ENCODE results near the gene CD3D.
A peak's percentile ranks its signal among the peaks of the same experiment; 100 is the strongest.

CD3D gene

GRCh38 chr11:118313242-118313641 lies 29.3 kb downstream of the CD3D start:
- Histone ChIP-seq H3K4me3 (ENCODE audit: low read length, poor library complexity, severe bottlenecking) (no peak overlapping the region), H2AFZ (ENCODE audit: low read length) (no peak overlapping the region), H3K36me3 (ENCODE audit: insufficient read depth, low read length) (peaks cover 49% of the 10 kb centered on the region), H3K9me3 (ENCODE audit: insufficient read depth, low read depth, low read length) (no peaks in the 10 kb centered on the region), H4K20me1 (ENCODE audit: insufficient read depth, low read length, poor library complexity, severe bottlenecking) (peaks cover 24% of the 10 kb centered on the region), H3K4me2 (ENCODE audit: low read depth, low read length, poor library complexity, severe bottlenecking) (no peak overlapping the region), H3K27me3 (ENCODE audit: insufficient read depth, low read length, poor library complexity, severe bottlenecking) (no peaks in the 10 kb centered on the region), H3K9ac (ENCODE audit: low read depth, low read length, poor library complexity, severe bottlenecking) (no peak overlapping the region), H3K79me2 (ENCODE audit: insufficient read depth, low read length) (peaks cover 50% of the 10 kb centered on the region), H3F3A (ENCODE audit: low read depth) (peaks cover 14% of the 10 kb centered on the region), H3K9me2 (replicated peaks; ENCODE audit: low read depth, low read length) (no peaks in the 10 kb centered on the region), H3K4me1 (ENCODE audit: insufficient read depth, low read length, poor library complexity, severe bottlenecking) (peaks cover 64% of the 10 kb centered on the region)
- TF ChIP-seq CTCF (conservative IDR thresholded peaks at IDR 0.05; ENCODE audit: low read length) = no peak
- no peak for TF ChIP-seq EZH2phosphoT487 (IDR thresholded peaks at IDR 0.05; ENCODE audit: borderline replicate concordance)

- Histone ChIP-seq H3K4me2 (ENCODE audit: low read depth, low read length, poor library complexity, severe bottlenecking) (no peak overlapping the region), H3K9ac (ENCODE audit: low read depth, low read length, poor library complexity, severe bottlenecking) (no peak overlapping the region)
- TF ChIP-seq CTCF (conservative IDR thresholded peaks at IDR 0.05; ENCODE audit: low read length) (no peak), EZH2phosphoT487 (IDR thresholded peaks at IDR 0.05; ENCODE audit: borderline replicate concordance) (no peak)
Observed at GRCh38 chr11:118312328-118312727, 30.2 kb downstream of the CD3D start.

GRCh38 chr11:118311518-118311917 lies 31.0 kb downstream of the CD3D start:
- peaks cover 68% of the 10 kb centered on the region for H3K4me1 ChIP-seq (ENCODE audit: insufficient read depth, low read length, poor library complexity, severe bottlenecking)
- H3K27me3 ChIP-seq (ENCODE audit: insufficient read depth, low read length, poor library complexity, severe bottlenecking) = no peaks in the 10 kb centered on the region
- H3F3A ChIP-seq (ENCODE audit: low read depth) = peaks cover 7% of the 10 kb centered on the region
- no peaks in the 10 kb centered on the region for H3K9me2 ChIP-seq (replicated peaks; ENCODE audit: low read depth, low read length)
- H4K20me1 ChIP-seq (ENCODE audit: insufficient read depth, low read length, poor library complexity, severe bottlenecking) = peaks cover 26% of the 10 kb centered on the region
- H3K4me3 ChIP-seq (ENCODE audit: low read length, poor library complexity, severe bottlenecking) = no peak overlapping the region
- peaks cover 67% of the 10 kb centered on the region for H3K79me2 ChIP-seq (ENCODE audit: insufficient read depth, low read length)
- no peaks in the 10 kb centered on the region for H3K9me3 ChIP-seq (ENCODE audit: insufficient read depth, low read depth, low read length)
- H3K36me3 ChIP-seq (ENCODE audit: insufficient read depth, low read length) = peaks cover 54% of the 10 kb centered on the region
- TF ChIP-seq CTCF (conservative IDR thresholded peaks at IDR 0.05; ENCODE audit: low read length) (no peak; the same call in 1 of the 2 replicates), EZH2phosphoT487 (IDR thresholded peaks at IDR 0.05; ENCODE audit: borderline replicate concordance) (no peak)
- H3K9ac ChIP-seq (ENCODE audit: low read depth, low read length, poor library complexity, severe bottlenecking) = peak overlapping the region; percentile 12
- peak overlapping the region; percentile 41 for H3K4me2 ChIP-seq (ENCODE audit: low read depth, low read length, poor library complexity, severe bottlenecking)
- H2AFZ ChIP-seq (ENCODE audit: low read length) = no peak overlapping the region

More at GRCh38 chr11:118312328-118312727, 30.2 kb downstream of the CD3D start:
- H3K4me3 ChIP-seq (ENCODE audit: low read length, poor library complexity, severe bottlenecking) = no peak overlapping the region
- peaks cover 24% of the 10 kb centered on the region for H4K20me1 ChIP-seq (ENCODE audit: insufficient read depth, low read length, poor library complexity, severe bottlenecking)
- peaks cover 54% of the 10 kb centered on the region for H3K36me3 ChIP-seq (ENCODE audit: insufficient read depth, low read length)
- H3K79me2 ChIP-seq (ENCODE audit: insufficient read depth, low read length) = peaks cover 59% of the 10 kb centered on the region
- no peak overlapping the region for H2AFZ ChIP-seq (ENCODE audit: low read length)
- no peaks in the 10 kb centered on the region for H3K27me3 ChIP-seq (ENCODE audit: insufficient read depth, low read length, poor library complexity, severe bottlenecking)
- no peaks in the 10 kb centered on the region for H3K9me2 ChIP-seq (replicated peaks; ENCODE audit: low read depth, low read length)
- H3K9me3 ChIP-seq (ENCODE audit: insufficient read depth, low read depth, low read length) = no peaks in the 10 kb centered on the region
- H3F3A ChIP-seq (ENCODE audit: low read depth) = peaks cover 13% of the 10 kb centered on the region
- peaks cover 66% of the 10 kb centered on the region for H3K4me1 ChIP-seq (ENCODE audit: insufficient read depth, low read length, poor library complexity, severe bottlenecking)

Data from Loucy (cell line).